GM10248 (cell line): ENCODE results near the gene FNDC10.
A peak's percentile ranks its signal among the peaks of the same experiment; 100 is the strongest.

ENCODE experiments used
- CTCF ChIA-PET: fragments of 300-600 bp; sonication (Branson Sonifier 250); formaldehyde crosslinking; extraction: SDS; loops from one replicate; lab custom pipeline; 2021; ENCODE audit warnings: antibody characterized with exemption; lab: Yijun Ruan, JAX
- POLR2A ChIA-PET: fragments of 350-650 bp; sonication (Branson Sonifier 250); formaldehyde crosslinking; extraction: SDS; loops from one replicate; lab custom pipeline; 2020; ENCODE audit warnings: antibody characterized with exemption; lab: Yijun Ruan, JAX
- DNase-seq: peaks from one replicate; pipeline ENCODE4 v3.0.0; 2012; ENCODE audit errors: extremely low spot score
- CTCF ChIP-seq: IDR thresholded peaks from 2 replicates; pipeline ENCODE4 v1.5.1; 2012; ENCODE audit warnings: mild to moderate bottlenecking, low read depth; ENCODE audit errors: extremely low read depth, missing control alignments, control extremely low read depth

FNDC10 gene

GRCh38 chr1:1605034-1605591 lies 5.2 kb upstream of the FNDC10 start:
- POLR2A ChIA-PET: no interaction called here
- no peak for DNase-seq
- no peak for TF ChIP-seq CTCF
- CTCF ChIA-PET: no interaction called here

- CTCF ChIA-PET: no interaction called here
These were observed 4.6 kb upstream of the FNDC10 start for GRCh38 chr1:1604374-1605033.

GRCh38 chr1:1603671-1604373 lies 3.9 kb upstream of the FNDC10 start:
- ChIA-PET CTCF (interaction anchor here (0.8 to 1.9 kb wide), 3 partner anchors 10 to 306 kb away, joined by 3 to 4 read pairs (median 3); no protein-coding TSS in a partner anchor), POLR2A (interaction anchor here (0.6 to 1.2 kb wide), 3 partner anchors 12 to 153 kb away, joined by 3 to 4 read pairs (median 3); no protein-coding TSS in a partner anchor)
- no peak for TF ChIP-seq CTCF
- DNase-seq: no peak

More at GRCh38 chr1:1604374-1605033, 4.6 kb upstream of the FNDC10 start:
- POLR2A ChIA-PET: no interaction called here
- no peak for TF ChIP-seq CTCF
- DNase-seq: no peak

- DNase-seq: no peak
- ChIA-PET POLR2A (interaction anchor here (1.2 kb wide), 1 partner anchor 13 kb away, joined by 3 read pairs; no protein-coding TSS in a partner anchor), CTCF (interaction anchor here (0.8 to 1.9 kb wide), 6 partner anchors 8 to 306 kb away, joined by 3 to 6 read pairs (median 4); no protein-coding TSS in a partner anchor)
- TF ChIP-seq CTCF: no peak
These were observed 3.1 kb upstream of the FNDC10 start for GRCh38 chr1:1602968-1603506.

- ChIA-PET POLR2A (interaction anchor here (1.2 kb wide), 1 partner anchor 14 kb away, joined by 3 read pairs; no protein-coding TSS in a partner anchor), CTCF (interaction anchor here (1.3 to 1.9 kb wide), 4 partner anchors 9 to 21 kb away, joined by 3 to 6 read pairs (median 4); no protein-coding TSS in a partner anchor)
- TF ChIP-seq CTCF: no peak
- peak; percentile 68 for DNase-seq
These were observed 2.5 kb upstream of the FNDC10 start for GRCh38 chr1:1602304-1602967.
